ENCODE measurements around the gene TRIM58.

The TRIM58 gene

DNA sequence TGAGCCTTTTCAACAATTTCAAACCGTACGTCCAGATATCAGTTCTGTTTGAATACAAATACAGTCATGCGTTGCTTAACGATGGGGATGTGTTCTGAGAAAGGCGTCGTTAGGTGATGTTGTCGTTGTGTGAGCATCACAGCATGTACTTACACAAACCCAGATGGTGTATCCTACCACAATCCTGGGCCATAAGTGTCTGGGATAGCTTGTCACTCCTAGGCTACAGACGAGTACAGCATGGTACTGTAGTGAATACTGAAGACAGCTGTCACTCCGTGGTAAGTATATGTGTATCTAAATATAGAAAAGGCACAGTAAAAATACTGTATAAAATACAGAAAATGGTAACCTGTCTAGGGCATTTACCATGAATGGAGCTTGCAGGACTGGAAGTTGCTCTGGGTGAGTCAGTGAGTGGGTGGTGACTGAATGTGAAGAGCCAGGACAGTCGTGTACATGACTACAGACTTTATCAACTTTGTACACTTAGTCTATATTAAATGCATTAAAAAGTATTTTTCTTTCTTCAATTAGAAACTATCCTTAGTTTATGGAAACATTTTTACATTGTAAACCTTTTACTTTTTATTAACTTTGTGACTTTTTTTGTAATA, 27.9 kb downstream of the TRIM58 start:
- DNase-seq (ENCODE audit: low read depth, low spot score), result no peak

GRCh38 chr1:247895163-247895637, 38.2 kb downstream of the TRIM58 start, which contains the start of gene OR2W3:
Gene OR2W3 (plus strand): TSS chr1:247895587. CDS start chr1:247895587, 0 bp downstream.
- DNase-seq (ENCODE audit: low read depth, low spot score), result no peak

DNA sequence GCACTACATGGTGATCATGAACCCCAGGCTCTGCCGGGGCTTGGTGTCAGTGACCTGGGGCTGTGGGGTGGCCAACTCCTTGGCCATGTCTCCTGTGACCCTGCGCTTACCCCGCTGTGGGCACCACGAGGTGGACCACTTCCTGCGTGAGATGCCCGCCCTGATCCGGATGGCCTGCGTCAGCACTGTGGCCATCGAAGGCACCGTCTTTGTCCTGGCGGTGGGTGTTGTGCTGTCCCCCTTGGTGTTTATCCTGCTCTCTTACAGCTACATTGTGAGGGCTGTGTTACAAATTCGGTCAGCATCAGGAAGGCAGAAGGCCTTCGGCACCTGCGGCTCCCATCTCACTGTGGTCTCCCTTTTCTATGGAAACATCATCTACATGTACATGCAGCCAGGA, 39.0 kb downstream of the TRIM58 start:
- no peak for DNase-seq (ENCODE audit: low read depth, low spot score)

DNA sequence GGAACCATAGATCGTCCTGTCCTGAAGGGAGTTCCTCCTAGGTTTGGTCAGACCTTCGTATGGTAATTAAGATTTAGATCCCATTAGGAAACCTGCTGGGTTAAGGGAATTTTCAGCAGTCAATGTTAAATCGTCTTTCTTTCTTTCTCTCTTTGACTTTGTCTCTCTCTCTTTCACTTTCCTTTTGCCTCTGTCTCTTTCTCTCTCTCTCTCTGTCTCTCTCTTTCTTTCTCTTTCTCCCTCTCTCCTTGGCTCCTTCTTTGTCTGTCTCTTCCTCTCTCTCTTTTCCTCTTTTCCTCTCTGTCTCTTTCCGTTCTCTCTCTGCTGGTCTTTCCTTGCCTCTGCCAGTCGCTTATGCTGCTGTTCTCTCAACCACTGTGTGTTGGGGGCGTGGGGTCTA, 47.1 kb downstream of the TRIM58 start:
- DNase-seq (ENCODE audit: low read depth, low spot score), result no peak

GRCh38 chr1:247905181-247905580, 48.2 kb downstream of the TRIM58 start:
- no peak for DNase-seq (ENCODE audit: low read depth, low spot score)

DNA sequence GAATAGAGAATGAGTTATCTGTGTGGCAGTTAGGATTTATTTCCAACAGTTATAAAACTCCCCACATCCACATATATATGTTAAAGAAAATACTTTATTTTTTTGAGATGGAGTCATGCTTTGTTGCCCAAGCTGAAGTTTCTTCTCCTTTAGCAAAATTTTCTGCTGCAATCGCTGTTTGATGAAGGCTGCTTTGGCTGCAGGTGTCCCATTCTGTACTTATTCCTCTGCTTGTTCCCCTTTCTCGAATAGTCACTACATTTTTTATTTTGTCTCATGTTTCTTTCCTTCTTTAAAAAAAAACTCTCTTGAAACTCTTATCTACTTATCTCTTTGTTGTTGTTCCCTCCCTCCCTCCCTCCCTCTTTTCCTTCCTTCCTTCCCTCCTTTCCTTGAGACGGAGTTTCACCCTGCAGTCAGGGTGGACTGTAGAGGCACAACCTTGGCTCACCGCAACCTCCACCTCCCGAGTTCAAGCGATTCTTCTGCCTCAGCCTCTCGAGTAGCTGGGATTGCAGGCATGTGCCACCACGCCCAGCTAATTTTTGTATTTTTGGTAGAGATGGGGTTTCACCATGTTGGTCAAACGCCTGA, 49.0 kb downstream of the TRIM58 start:
- no peak for DNase-seq (ENCODE audit: low read depth, low spot score)

- no peak for DNase-seq (ENCODE audit: low read depth, low spot score)
These were observed 49.6 kb downstream of the TRIM58 start for GRCh38 chr1:247906504-247907047.

DNA sequence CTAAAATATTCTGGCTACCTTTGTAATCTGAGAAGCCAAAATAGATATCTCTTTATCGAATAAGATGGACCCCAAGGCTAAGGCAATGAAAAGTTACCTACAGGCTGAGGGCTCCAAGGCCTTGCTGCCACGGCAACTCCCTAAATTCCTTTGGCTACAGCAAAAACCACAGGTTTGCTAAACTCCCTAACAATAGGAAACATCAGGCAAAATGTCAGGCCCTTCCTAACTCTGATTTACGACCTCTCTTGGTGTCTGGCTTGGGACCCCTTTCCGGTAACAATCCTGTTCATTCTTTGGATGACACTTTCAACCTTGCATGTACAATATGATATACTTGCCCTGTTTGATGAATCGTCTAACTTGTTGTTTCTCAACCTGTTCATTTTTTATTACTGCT, 51.8 kb downstream of the TRIM58 start:
- no peak for DNase-seq (ENCODE audit: low read depth, low spot score)

DNA sequence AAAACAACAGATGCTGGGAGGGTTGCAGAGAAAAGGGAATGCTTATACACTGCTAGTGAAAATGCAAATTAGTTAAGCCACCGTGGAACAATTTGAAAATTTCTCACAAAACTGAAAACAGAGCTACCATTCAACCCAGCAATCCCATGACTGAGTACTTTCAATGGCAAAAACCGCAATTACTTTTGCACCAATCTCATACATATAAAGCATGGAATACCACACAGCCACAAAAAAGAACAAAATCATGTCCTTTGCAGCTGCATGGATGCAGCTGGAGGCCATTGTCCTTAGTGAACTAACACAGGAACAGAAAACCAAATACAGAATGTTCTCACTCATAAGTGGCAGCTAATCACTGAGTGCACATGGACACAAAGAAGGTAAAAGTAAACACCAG, 56.8 kb downstream of the TRIM58 start:
- DNase-seq (ENCODE audit: low read depth, low spot score), result no peak

DNA sequence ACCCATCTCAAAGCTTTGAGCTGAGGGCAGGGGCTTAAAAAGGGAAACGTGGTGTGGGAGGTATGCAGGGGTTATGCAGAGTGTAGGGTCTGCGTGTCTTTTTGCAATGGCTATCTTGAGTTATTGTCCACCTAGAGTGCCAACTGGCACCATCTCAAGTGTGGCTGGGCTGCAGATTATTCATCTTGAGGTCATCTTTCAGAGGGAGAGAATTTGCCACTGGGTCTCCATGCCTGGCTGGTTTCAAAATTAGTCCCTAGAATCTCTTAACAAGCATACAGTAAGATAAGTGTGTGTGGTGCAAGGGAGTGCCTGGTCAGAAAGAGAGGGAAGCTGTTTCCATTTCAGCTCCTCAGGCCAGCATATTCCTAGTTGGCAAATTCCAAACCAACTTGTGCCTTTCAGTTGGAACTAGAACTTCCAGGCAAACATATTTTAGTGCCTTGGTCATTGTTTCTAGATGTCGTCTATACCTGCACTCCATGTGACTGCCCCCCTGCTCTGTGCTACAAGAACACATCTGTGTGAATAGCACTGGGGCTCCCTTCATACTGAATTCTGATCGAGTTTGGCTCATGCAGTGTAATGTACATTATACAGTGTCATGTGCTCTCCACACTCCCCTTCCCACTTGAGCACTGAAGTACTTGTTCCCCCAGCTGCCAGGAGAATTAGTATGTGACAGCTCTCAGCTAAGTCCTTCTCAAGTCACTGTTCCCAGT, 58.1 kb downstream of the TRIM58 start:
- no peak for DNase-seq (ENCODE audit: low read depth, low spot score)

DNA sequence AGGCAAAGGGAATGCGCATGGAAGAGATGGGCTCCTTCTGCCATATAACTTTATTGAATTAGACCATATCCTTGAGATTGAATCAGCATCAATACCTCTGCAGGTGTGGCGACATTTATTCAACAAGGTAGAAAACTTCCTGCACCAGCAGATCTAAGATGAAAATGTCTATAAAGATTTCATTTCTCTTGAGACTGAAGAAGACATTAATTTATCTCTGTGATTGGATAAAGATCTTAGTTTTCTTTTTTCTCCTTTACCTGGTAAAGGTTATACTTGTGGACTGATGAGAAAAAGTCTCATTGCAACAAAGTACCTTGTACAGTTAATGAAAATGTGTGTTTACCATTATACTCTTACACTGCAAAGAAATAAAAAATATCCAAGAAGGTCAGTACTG, 63.0 kb downstream of the TRIM58 start, which contains the start of gene OR2T8:
Gene OR2T8 (plus strand): TSS at position 301 of the 400 bp plus-strand sequence. CDS start 766 bp downstream, outside the sequence.
- no peak for DNase-seq (ENCODE audit: low read depth, low spot score)

GRCh38 chr1:247923941-247924340, 67.0 kb downstream of the TRIM58 start:
- DNase-seq (ENCODE audit: low read depth, low spot score), result no peak

DNA sequence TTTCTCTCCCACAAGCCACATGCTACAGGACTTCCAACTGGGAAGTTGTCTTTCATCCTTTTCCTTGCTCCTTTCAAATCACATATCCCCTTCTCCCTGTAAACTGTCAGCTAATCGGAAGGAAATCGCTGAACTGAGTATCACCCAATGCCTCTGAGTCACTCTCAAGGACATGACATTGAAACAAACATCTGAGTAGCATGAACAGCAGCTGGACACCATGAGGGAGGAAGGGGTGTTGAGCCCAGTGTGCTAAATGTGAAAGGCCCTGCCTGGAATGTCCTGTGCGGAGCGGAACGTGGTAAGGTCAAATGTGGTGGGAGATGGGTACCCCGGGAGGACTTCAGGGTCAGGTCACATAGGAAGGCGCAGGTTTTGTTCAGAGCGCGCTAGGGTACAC, 67.9 kb downstream of the TRIM58 start, which contains the start of gene OR2AJ1:
Gene OR2AJ1 (plus strand): TSS at position 22 of the 400 bp plus-strand sequence. CDS start 8,880 bp downstream, outside the sequence.
- DNase-seq (ENCODE audit: low read depth, low spot score), result no peak

Measured in activated CD4-positive, CD25-positive, alpha-beta regulatory T cell treated with anti-CD3 and anti-CD28 coated beads, Interleukin-2, amount 50 U/mL, for 16 hours (primary cell).